ENCODE data around the gene NEK1. TPM values are rescaled to one million over a fixed set of nuclear protein-coding genes. Genes with fewer than 3 reads are reported as not detected.

NEK1 gene
- total and polyA plus RNA-seq, 12 donors: 3.6 to 18.6 (median 15.0) TPM

- Histone ChIP-seq H3K27ac (no peak overlapping the region), H3K27me3 (no peaks in the 10 kb centered on the region), H3K9me3 (peaks cover 0 to 21% (median 14%) of the 10 kb centered on the region in 11 donors), H3K4me3 (no peak overlapping the region), H3K36me3 (no peaks in the 10 kb centered on the region), H3K4me1 (no peaks in the 10 kb centered on the region)
- TF ChIP-seq, protein P1, sequence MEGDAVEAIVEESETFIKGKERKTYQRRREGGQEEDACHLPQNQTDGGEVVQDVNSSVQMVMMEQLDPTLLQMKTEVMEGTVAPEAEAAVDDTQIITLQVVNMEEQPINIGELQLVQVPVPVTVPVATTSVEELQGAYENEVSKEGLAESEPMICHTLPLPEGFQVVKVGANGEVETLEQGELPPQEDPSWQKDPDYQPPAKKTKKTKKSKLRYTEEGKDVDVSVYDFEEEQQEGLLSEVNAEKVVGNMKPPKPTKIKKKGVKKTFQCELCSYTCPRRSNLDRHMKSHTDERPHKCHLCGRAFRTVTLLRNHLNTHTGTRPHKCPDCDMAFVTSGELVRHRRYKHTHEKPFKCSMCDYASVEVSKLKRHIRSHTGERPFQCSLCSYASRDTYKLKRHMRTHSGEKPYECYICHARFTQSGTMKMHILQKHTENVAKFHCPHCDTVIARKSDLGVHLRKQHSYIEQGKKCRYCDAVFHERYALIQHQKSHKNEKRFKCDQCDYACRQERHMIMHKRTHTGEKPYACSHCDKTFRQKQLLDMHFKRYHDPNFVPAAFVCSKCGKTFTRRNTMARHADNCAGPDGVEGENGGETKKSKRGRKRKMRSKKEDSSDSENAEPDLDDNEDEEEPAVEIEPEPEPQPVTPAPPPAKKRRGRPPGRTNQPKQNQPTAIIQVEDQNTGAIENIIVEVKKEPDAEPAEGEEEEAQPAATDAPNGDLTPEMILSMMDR (IDR thresholded peaks at IDR 0.05): no peak
- ATAC-seq (no peak), DNase-seq (no peak)
- intact Hi-C loops (cut with DNase I): no loop called here
- WGBS, 2 donors: 57 to 59% methylated on average over 3 of the region's 3 CpGs
These were observed 227.0 kb downstream of the NEK1 start for GRCh38 chr4:169385376-169385775.

DNA sequence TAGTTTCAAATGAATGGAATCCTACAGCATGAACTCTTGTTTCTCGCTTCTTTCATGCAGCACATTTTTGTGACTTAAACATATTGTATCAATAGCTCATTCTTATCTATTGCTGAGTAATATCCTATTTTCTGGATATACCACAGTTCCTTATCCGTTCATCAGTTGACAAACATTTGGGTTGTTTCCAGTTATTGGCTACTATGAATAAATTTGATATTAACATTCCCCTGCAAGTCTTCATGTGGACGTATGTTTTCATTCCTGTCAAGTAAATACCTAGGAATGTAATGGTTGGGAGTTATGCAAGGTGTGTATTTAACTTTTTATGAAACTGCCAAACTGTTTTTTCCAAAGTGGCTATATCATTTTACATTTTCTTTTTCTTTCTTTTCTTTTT, 227.6 kb downstream of the NEK1 start:
- no peak overlapping the region for H3K4me3 ChIP-seq
- peaks cover 0 to 27% (median 14%) of the 10 kb centered on the region in 11 donors for H3K9me3 ChIP-seq
- TF ChIP-seq, protein P1 (IDR thresholded peaks at IDR 0.05): no peak
- no peaks in the 10 kb centered on the region for H3K4me1 ChIP-seq
- no peaks in the 10 kb centered on the region for H3K36me3 ChIP-seq
- no peak for ATAC-seq
- H3K27ac ChIP-seq: no peak overlapping the region
- H3K27me3 ChIP-seq: no peaks in the 10 kb centered on the region
- intact Hi-C loops (cut with DNase I): no loop called here
- DNase-seq: no peak
- 90 to 91% methylated on average over 3 of the region's 3 CpGs for WGBS, 2 donors

DNA sequence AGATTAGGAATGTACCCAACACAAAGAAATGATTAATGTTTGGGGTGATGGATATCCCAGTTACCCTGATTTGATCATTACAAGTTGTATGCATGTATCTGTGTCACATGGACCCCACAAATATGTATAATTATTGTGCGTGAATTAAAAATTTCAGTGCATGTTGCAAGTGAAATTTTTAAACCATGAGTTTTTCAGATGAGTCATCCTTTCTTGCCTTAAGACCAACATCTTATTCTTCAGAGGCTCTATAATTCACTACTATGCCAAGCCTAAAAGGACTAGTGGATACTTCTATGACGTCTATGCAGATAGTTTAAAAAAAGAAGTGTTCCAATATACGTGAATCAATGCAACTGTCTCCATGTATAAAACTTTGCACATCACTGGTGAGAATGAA, 228.7 kb downstream of the NEK1 start:
- no peaks in the 10 kb centered on the region for H3K36me3 ChIP-seq
- WGBS, 2 donors: 77 to 89% methylated on average over 3 of the region's 3 CpGs
- H3K27ac ChIP-seq: peak overlapping the region in 1 of 10 donors; percentile 24
- TF ChIP-seq, protein P1 (IDR thresholded peaks at IDR 0.05): no peak
- intact Hi-C loops (cut with DNase I): no loop called here
- no peaks in the 10 kb centered on the region for H3K27me3 ChIP-seq
- DNase-seq (no peak), ATAC-seq (no peak)
- H3K4me3 ChIP-seq: no peak overlapping the region
- H3K9me3 ChIP-seq: peaks cover 0 to 38% (median 21%) of the 10 kb centered on the region in 11 donors
- no peaks in the 10 kb centered on the region for H3K4me1 ChIP-seq

- Histone ChIP-seq H3K27me3 (no peaks in the 10 kb centered on the region), H3K9me3 (peaks cover 2 to 72% (median 49%) of the 10 kb centered on the region in 11 donors), H3K27ac (no peak overlapping the region), H3K4me1 (no peaks in the 10 kb centered on the region), H3K36me3 (no peaks in the 10 kb centered on the region), H3K4me3 (no peak overlapping the region)
- DNase-seq (no peak), ATAC-seq (no peak)
- TF ChIP-seq, protein P1 (IDR thresholded peaks at IDR 0.05): no peak
- intact Hi-C loops (cut with DNase I): no loop called here
These were observed 232.7 kb downstream of the NEK1 start for GRCh38 chr4:169379688-169380087.
